ENCODE results near the gene GFY.

The GFY gene

GRCh38 chr19:49453013-49453756, 28.0 kb downstream of the GFY start, which contains the start of gene ALDH16A1 (continued):
- TF ChIP-seq PRDM4 (tag by site-specific recombination; IDR thresholded peaks at IDR 0.05) (0 out of 2 replicates have a peak, but pooled peaks have one; percentile 7), ZNF223 (tag by site-specific recombination; IDR thresholded peaks at IDR 0.05) (no peak), ZNF324 (tag by site-specific recombination; IDR thresholded peaks at IDR 0.05) (no peak; the same call in 1 of the 2 replicates), ZNF76 (tag by site-specific recombination; IDR thresholded peaks at IDR 0.05; ENCODE audit: borderline replicate concordance, low read depth) (peak; percentile 95; the same call in 1 of the 2 replicates), ZFP37 (tag by site-specific recombination; IDR thresholded peaks at IDR 0.05) (no peak), ZNF561 (tag by site-specific recombination; IDR thresholded peaks at IDR 0.05; ENCODE audit: borderline replicate concordance) (peak; percentile 73; the same call in 1 of the 2 replicates), ZNF335 (tag by site-specific recombination; conservative IDR thresholded peaks at IDR 0.05) (peak; percentile 90), ZSCAN5A (tag by site-specific recombination; IDR thresholded peaks at IDR 0.05) (no peak), ZNF146 (tag by site-specific recombination; IDR thresholded peaks at IDR 0.05) (no peak)
- TF ChIP-seq, protein P1, sequence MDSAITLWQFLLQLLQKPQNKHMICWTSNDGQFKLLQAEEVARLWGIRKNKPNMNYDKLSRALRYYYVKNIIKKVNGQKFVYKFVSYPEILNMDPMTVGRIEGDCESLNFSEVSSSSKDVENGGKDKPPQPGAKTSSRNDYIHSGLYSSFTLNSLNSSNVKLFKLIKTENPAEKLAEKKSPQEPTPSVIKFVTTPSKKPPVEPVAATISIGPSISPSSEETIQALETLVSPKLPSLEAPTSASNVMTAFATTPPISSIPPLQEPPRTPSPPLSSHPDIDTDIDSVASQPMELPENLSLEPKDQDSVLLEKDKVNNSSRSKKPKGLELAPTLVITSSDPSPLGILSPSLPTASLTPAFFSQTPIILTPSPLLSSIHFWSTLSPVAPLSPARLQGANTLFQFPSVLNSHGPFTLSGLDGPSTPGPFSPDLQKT (IDR thresholded peaks at IDR 0.05; ENCODE audit: borderline replicate concordance, low read depth, low read length): no peak

DNA sequence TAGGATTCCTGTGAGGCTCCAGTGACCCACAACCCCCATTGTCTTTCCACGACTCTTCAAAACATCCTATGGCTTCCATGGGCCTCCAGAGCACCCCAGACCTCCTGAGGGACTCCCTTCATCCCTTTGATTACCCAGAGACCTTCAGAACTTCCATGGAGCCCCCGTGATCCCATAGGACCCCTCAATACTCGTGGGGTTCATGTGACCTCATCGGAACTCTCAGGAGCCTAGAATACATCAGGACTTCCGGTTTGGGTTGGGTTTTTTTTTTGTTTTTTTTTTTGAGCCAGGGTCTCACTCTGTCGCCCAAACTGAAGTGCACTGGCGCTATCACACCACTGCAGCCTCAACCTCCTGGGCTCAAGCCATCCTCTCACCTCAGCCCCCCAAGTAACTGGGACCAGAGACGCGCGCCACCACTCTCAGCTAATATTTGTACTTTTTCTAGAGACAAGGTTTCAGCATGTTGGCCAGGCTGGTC, 28.6 kb downstream of the GFY start:
- H3K4me1 ChIP-seq (ENCODE audit: control insufficient read depth, insufficient read depth, low read length): 0 out of 2 replicates have a peak, but pooled peaks cover 6% of the 10 kb centered on the region
- POLR2A ChIA-PET: interaction anchor here (0.6 to 3.0 kb wide), 35 partner anchors 11 to 834 kb away, joined by 3 to 28 read pairs (median 4); partner anchors contain the start of genes AP2A1, DKKL1, FCGRT and FLT3LG
- H3K36me3 ChIP-seq (ENCODE audit: control insufficient read depth in 2 of 2, insufficient read depth in 1 of 2, low read length in 2 of 2): peaks cover 22% of the 10 kb centered on the region in 2 experiments
- no peaks in the 10 kb centered on the region for H3K9me3 ChIP-seq (ENCODE audit: control insufficient read depth, insufficient read depth, low read depth, low read length)
- peak overlapping the region; percentile 90 for H3K27ac ChIP-seq (ENCODE audit: extremely low read depth, low read depth, low read length)
- peak overlapping the region; percentile 68 for H3K4me3 ChIP-seq (ENCODE audit: low read depth, low read length)
- CTCF ChIA-PET: interaction anchor here (0.5 to 2.5 kb wide), 7 partner anchors 11 to 117 kb away, joined by 3 to 15 read pairs (median 6); partner anchors contain the start of gene FLT3LG
- TF ChIP-seq ZNF76 (tag by site-specific recombination; IDR thresholded peaks at IDR 0.05; ENCODE audit: borderline replicate concordance, low read depth) (peak; percentile 91), ZNF18 (tag by site-specific recombination; IDR thresholded peaks at IDR 0.05) (no peak), ZNF629 (tag by site-specific recombination; IDR thresholded peaks at IDR 0.05) (peak; percentile 44; the same call in 1 of the 2 replicates), ZNF585B (tag by site-specific recombination; IDR thresholded peaks at IDR 0.05) (no peak), ZBTB20 (tag by site-specific recombination; IDR thresholded peaks at IDR 0.05) (peak; percentile 9; the same call in 1 of the 2 replicates), ZFP37 (tag by site-specific recombination; IDR thresholded peaks at IDR 0.05) (no peak; the same call in 1 of the 2 replicates), ZBTB48 (tag by site-specific recombination; IDR thresholded peaks at IDR 0.05) (peak; percentile 7; the same call in 1 of the 2 replicates), ZNF558 (tag by site-specific recombination; IDR thresholded peaks at IDR 0.05) (0 out of 2 replicates have a peak, but pooled peaks have one; percentile 42), ZNF394 (tag by site-specific recombination; IDR thresholded peaks at IDR 0.05; ENCODE audit: borderline replicate concordance) (peak; percentile 1; the same call in 1 of the 2 replicates), ZSCAN16 (tag by site-specific recombination; IDR thresholded peaks at IDR 0.05) (no peak), ZBTB21 (tag by site-specific recombination; IDR thresholded peaks at IDR 0.05) (peak; percentile 67; the same call in 1 of the 2 replicates), ZNF398 (tag by site-specific recombination; IDR thresholded peaks at IDR 0.05) (0 out of 2 replicates have a peak, but pooled peaks have one; percentile 13)
- TF ChIP-seq, protein P2, sequence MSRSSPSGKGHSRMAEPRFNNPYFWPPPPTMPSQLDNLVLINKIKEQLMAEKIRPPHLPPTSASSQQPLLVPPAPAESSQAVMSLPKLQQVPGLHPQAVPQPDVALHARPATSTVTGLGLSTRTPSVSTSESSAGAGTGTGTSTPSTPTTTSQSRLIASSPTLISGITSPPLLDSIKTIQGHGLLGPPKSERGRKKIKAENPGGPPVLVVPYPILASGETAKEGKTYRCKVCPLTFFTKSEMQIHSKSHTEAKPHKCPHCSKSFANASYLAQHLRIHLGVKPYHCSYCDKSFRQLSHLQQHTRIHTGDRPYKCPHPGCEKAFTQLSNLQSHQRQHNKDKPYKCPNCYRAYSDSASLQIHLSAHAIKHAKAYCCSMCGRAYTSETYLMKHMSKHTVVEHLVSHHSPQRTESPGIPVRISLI (tag by site-specific recombination; IDR thresholded peaks at IDR 0.05): peak; percentile 94
- TF ChIP-seq, protein P3, sequence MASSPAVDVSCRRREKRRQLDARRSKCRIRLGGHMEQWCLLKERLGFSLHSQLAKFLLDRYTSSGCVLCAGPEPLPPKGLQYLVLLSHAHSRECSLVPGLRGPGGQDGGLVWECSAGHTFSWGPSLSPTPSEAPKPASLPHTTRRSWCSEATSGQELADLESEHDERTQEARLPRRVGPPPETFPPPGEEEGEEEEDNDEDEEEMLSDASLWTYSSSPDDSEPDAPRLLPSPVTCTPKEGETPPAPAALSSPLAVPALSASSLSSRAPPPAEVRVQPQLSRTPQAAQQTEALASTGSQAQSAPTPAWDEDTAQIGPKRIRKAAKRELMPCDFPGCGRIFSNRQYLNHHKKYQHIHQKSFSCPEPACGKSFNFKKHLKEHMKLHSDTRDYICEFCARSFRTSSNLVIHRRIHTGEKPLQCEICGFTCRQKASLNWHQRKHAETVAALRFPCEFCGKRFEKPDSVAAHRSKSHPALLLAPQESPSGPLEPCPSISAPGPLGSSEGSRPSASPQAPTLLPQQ (tag by site-specific recombination; IDR thresholded peaks at IDR 0.05): no peak
